Measurements from ENCODE around the gene RELCH.

DNA sequence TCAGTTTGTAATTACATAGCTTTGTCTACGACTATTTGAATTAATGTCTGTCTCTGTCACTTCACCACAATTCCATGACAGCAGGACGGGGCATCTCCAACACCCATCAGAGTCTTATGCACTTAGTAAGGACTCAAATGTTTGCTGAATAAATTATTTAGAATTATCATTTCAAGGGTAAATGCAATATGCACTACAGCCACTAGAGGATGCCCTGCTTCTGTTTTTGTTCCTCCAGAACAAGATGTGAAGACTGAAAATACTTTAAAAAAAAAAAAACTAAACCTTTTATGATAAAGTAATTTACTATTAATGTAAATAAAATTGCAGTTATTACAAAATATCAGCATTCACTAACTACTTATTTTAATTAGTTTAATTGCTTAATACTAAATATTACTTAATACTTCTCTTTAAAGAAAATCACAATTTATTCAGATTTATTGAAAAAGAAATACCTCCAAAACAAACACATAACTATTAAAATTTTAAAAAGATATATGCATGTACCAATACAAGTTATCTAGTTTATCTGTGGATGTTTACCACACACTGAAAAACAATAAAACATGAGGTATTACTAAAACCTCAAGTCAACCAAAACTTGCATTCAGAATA is 3.4 kb upstream of the RELCH start:
- TF ChIP-seq EZH2 (IDR thresholded peaks at IDR 0.05; ENCODE audit: insufficient read depth, low read length): no peak
- TF ChIP-seq, protein P1, sequence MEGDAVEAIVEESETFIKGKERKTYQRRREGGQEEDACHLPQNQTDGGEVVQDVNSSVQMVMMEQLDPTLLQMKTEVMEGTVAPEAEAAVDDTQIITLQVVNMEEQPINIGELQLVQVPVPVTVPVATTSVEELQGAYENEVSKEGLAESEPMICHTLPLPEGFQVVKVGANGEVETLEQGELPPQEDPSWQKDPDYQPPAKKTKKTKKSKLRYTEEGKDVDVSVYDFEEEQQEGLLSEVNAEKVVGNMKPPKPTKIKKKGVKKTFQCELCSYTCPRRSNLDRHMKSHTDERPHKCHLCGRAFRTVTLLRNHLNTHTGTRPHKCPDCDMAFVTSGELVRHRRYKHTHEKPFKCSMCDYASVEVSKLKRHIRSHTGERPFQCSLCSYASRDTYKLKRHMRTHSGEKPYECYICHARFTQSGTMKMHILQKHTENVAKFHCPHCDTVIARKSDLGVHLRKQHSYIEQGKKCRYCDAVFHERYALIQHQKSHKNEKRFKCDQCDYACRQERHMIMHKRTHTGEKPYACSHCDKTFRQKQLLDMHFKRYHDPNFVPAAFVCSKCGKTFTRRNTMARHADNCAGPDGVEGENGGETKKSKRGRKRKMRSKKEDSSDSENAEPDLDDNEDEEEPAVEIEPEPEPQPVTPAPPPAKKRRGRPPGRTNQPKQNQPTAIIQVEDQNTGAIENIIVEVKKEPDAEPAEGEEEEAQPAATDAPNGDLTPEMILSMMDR (IDR thresholded peaks at IDR 0.05; ENCODE audit: insufficient read depth, low read depth, low read length): peak; percentile 98

Data from astrocyte (in vitro differentiated cells and primary cell).